Heart left ventricle (tissue), 13 donors: ENCODE data around the gene GRAMD4.

Source experiments
- POLR2A ChIP-seq, 2 donors: fragments of 450-650 bp; IDR thresholded peaks; one replicate each; pipeline ENCODE4 v1.6.1; 2017; ENCODE audit warnings: antibody characterized with exemption in 2 of 2, mild to moderate bottlenecking in 2 of 2, moderate library complexity in 2 of 2
- TF ChIP-seq, protein P1 (sequence below), 12 donors: fragments of 200-600 bp; sonication (generic) in 4 of 12; IDR thresholded peaks; one replicate each; pipeline versions ENCODE4 v1.5.0 to v1.8.0; 2018 to 2022; ENCODE audit warnings: antibody characterized with exemption in 12 of 12, mild to moderate bottlenecking in 5 of 12
- donor health status: ischemic (EF 13 %, LVEDD 7.1; RV severe dilation, severe dysfunction).
- donor health status: DM: no; HTN: yes; CAD: no.
- donor health status: DM: no; HTN: no; CAD: no.
- donor health status: ischemic (EF 25% LVEDD 6.9; RV normal size, moderate dysfunction).
- donor health status: ischemic (EF 25% LVEDD 5.7; RV mildly dilated, moderate dysfunction).
- donor health status: ischemic (EF 35%, LVEDD 5.7; RV mildly dilated, moderate dysfunction).
- donor health status: nonischemic (EF 11% LVEDD 7.7; RV severe dilation, severe dysfunction).
- donor health status: DM: yes; HTN: yes; CAD: no.
- donor health status: PGD.
- donor health status: ischemic (EF 29% LVEDD 5.4; RV normal size, mild dysfunction).
- donor health status: nonischemic (EF 23%, LVEDD 6.1; RV moderate dilation, normal function).

GRCh38 chr22:46605117-46605516, 15.1 kb upstream of the GRAMD4 start:
- TF ChIP-seq POLR2A (IDR thresholded peaks at IDR 0.05): no peak
- TF ChIP-seq, protein P1, sequence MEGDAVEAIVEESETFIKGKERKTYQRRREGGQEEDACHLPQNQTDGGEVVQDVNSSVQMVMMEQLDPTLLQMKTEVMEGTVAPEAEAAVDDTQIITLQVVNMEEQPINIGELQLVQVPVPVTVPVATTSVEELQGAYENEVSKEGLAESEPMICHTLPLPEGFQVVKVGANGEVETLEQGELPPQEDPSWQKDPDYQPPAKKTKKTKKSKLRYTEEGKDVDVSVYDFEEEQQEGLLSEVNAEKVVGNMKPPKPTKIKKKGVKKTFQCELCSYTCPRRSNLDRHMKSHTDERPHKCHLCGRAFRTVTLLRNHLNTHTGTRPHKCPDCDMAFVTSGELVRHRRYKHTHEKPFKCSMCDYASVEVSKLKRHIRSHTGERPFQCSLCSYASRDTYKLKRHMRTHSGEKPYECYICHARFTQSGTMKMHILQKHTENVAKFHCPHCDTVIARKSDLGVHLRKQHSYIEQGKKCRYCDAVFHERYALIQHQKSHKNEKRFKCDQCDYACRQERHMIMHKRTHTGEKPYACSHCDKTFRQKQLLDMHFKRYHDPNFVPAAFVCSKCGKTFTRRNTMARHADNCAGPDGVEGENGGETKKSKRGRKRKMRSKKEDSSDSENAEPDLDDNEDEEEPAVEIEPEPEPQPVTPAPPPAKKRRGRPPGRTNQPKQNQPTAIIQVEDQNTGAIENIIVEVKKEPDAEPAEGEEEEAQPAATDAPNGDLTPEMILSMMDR (IDR thresholded peaks at IDR 0.05): no peak
